GM12873 (cell line): ENCODE measurements around the gene ELANE.

Experiments used
- TF ChIP-seq, protein P1 (sequence below): IDR thresholded peaks from 2 replicates; pipeline ENCODE4 v1.5.1; 2012; ENCODE audit warnings: low read depth, mild to moderate bottlenecking, moderate library complexity, low read length, control low read depth; ENCODE audit not compliant: insufficient read depth; ENCODE audit errors: missing control alignments

Gene ELANE

DNA sequence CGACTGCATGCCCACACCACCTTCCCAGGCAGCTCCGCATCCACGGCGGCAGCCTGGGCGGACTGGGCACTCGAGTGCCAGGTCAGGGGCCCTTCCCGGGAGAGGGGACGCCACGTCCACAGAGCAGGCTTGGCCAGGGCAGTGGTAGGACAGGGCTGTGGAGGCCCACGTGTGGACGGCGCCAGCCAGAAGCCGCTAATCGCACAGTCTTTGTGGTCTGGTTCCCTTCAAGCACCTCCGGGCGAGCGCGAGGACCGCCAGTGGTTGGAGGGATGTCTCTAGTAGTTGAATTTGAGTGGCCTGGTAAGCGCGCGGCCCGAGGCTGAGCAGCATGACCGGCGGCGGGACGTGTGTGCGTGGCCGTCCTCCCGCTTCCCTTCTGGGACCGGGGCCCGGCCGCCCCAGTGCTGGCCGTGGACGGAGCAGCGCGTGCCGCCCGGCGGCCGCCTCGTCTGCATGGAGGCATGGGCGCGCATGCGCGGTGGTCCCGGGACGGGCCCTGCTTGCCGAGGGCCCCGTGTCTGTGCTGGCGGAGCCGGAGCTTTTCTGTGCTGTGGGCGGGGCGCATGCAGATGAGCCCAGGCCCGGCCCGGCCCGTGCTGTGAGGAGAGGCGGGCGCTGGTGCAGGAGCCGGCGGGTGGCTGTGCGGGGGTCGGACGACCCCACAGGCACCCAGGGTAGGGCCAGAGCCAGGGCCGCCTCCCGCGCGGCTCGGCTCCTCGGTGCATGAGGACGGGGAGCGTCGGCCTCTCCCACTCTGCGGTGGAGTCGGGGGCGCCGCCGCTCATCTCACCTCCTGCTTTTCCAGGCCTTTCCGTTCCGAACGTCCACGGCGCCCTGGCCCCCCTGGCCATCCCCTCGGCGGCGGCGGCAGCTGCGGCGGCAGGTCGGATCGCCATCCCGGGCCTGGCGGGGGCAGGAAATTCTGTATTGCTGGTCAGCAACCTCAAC is 46.2 kb upstream of the ELANE start:
- TF ChIP-seq, protein P1, sequence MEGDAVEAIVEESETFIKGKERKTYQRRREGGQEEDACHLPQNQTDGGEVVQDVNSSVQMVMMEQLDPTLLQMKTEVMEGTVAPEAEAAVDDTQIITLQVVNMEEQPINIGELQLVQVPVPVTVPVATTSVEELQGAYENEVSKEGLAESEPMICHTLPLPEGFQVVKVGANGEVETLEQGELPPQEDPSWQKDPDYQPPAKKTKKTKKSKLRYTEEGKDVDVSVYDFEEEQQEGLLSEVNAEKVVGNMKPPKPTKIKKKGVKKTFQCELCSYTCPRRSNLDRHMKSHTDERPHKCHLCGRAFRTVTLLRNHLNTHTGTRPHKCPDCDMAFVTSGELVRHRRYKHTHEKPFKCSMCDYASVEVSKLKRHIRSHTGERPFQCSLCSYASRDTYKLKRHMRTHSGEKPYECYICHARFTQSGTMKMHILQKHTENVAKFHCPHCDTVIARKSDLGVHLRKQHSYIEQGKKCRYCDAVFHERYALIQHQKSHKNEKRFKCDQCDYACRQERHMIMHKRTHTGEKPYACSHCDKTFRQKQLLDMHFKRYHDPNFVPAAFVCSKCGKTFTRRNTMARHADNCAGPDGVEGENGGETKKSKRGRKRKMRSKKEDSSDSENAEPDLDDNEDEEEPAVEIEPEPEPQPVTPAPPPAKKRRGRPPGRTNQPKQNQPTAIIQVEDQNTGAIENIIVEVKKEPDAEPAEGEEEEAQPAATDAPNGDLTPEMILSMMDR: no peak

DNA sequence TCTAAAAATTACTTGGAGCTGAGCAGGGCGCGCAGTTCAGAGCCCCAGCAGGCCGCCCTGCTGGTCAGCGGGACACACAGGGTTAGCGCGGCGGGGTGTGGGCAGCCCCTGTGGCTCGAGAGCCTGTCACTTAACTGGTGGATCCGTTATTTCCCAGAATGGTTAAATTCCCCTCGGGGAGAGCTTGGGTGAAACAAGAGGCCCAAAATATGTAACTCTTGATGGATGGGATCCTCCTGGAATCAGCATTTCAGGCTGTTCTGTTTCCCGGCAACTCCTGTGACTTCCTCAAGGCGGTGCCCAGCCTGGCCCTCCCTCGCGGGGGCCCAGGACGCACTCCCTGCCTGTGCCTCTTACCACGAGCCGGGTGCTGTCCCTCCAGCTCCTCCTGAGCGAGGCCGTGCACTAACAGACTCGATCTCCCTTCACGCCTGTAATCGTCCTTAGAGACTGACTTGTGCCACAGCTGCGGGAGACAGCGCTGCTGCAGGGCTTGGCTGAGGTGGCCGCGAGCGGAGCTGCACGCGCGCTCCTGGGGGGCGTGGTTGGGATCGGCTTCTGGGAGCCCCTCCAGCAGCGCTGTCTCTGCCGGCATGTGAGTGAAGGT is 45.2 kb upstream of the ELANE start:
- TF ChIP-seq, protein P1: no peak

DNA sequence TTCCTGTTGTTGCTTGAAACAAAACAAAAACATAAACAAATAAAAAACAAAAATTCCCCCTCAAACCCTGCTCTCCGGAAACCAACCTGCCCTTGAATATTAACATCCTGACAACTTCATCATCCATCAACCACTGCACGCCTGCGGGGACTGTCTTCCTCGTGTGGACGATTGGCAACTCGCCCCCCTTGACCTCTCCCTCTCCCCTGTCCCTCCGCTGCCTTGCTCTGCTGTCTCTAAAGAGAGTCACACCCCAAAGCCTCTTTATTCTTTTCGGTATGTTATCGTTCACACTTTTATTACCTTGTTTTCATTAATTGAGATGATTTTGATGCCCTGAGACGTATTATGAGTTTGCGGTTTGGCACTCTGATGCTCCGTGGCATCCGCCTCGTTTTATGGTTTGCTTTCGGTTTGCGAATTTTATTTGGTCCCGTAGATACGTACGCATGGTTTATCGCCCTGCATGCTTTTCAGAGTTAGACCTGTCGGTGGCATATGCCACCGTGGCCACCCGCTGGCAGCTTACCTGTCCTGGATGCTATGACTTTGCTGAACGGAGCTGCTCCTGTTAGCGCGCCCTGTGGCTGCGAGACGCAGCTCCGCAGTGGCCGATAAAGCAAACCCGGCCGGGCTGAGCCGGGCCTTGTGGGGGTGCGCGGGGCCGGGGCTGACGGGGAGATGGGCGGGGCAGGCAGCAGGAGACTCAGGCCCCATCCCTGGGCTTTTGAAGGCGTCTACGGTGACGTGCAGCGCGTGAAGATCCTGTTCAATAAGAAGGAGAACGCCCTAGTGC is 44.3 kb upstream of the ELANE start:
- TF ChIP-seq, protein P1: no peak

DNA sequence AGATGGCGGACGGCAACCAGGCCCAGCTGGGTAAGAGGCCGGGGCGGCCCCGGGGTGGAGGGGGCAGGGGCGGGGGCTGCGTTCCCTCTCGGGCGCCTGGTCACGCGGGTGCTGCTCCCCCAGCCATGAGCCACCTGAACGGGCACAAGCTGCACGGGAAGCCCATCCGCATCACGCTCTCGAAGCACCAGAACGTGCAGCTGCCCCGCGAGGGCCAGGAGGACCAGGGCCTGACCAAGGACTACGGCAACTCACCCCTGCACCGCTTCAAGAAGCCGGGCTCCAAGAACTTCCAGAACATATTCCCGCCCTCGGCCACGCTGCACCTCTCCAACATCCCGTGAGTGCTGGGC is 43.7 kb upstream of the ELANE start:
- TF ChIP-seq, protein P1: no peak

DNA sequence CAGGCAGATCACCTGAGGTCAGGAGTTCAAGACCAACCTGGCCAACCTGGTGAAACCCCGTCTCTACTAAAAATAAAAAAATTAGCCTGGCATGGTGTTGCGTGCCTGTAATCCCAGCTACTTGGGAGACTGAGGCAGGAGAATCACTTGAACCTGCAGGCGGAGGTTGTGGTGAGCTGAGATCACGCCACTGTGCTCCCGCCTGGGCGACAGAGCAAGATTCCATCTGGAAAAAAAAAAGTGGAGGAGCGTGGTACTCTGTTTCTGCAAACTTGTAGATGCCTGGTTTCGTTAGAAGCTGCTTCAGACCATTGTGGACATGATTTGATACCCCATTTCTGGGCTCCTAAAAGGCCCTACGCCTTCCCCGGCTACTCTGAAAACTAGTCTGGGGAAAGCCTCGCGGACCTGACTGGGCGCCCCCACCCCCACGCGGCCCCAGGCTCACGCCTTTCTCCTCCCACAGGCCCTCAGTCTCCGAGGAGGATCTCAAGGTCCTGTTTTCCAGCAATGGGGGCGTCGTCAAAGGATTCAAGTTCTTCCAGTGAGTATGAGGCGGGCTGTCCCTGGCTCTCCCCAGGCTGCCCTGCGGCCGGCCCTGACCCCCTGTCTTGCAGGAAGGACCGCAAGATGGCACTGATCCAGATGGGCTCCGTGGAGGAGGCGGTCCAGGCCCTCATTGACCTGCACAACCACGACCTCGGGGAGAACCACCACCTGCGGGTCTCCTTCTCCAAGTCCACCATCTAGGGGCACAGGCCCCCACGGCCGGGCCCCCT is 41.8 kb upstream of the ELANE start:
- TF ChIP-seq, protein P1: no peak

DNA sequence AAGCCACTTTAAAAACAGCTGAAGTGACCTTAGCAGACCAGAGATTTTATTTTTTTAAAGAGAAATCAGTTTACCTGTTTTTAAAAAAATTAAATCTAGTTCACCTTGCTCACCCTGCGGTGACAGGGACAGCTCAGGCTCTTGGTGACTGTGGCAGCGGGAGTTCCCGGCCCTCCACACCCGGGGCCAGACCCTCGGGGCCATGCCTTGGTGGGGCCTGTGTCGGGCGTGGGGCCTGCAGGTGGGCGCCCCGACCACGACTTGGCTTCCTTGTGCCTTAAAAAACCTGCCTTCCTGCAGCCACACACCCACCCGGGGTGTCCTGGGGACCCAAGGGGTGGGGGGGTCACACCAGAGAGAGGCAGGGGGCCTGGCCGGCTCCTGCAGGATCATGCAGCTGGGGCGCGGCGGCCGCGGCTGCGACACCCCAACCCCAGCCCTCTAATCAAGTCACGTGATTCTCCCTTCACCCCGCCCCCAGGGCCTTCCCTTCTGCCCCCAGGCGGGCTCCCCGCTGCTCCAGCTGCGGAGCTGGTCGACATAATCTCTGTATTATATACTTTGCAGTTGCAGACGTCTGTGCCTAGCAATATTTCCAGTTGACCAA is 41.1 kb upstream of the ELANE start:
- TF ChIP-seq, protein P1: no peak
